ENCODE results near the gene CUL4A.
"Not testable (repeated sequence)": the region's sequence is repeated elsewhere in the genome, so short reads cannot be mapped to it uniquely, and the experiment has no call there.

CUL4A gene

DNA sequence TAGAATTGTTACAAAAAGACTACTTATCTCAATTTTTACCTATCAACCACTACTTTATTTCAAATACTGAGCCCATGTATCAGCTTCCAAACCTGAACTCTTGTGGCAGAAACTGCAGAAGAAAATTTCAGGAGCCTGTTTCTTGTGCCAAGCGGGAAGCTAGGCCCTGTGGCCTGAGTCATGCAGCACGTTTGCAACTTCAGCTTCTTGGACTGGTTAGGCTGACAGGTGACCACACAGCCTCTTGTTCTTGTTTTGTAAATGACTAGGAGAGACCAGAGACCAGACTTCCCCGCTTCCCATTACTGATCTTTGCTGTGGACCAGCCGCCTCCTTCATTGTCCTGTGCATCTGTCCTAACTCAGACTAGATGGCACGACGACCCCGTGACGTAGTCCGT, 84.3 kb downstream of the CUL4A start:
- DNase-seq = no peak

DNA sequence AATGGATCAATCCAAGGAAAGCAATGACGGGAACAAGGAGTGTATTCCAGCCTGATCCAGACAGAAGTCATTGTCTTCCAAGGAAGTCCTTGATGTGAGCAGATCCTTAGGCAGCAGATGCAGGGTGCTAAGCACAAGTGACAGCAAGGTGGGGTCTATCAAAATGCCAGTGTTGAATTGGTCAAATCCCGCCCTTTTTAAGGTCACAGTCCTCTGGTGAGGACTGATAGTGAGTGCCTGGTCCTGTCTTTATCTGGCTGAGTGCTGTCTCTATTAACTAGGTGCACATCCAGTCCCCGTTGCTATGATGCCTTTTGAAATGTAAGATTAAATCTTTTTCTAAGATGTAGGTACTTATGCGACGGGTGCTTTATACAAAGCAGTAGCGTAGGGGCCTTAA, 86.4 kb downstream of the CUL4A start:
- no peak for DNase-seq

GRCh38 chr13:113296823-113297369, 87.5 kb downstream of the CUL4A start, which contains the start of gene LAMP1:
Gene LAMP1 (plus strand): TSS chr13:113297239. CDS start chr13:113297435, 196 bp downstream.
- DNase-seq = peak; percentile 99

GRCh38 chr13:113297370-113298042, 88.1 kb downstream of the CUL4A start:
- peak; percentile 45 for DNase-seq

DNA sequence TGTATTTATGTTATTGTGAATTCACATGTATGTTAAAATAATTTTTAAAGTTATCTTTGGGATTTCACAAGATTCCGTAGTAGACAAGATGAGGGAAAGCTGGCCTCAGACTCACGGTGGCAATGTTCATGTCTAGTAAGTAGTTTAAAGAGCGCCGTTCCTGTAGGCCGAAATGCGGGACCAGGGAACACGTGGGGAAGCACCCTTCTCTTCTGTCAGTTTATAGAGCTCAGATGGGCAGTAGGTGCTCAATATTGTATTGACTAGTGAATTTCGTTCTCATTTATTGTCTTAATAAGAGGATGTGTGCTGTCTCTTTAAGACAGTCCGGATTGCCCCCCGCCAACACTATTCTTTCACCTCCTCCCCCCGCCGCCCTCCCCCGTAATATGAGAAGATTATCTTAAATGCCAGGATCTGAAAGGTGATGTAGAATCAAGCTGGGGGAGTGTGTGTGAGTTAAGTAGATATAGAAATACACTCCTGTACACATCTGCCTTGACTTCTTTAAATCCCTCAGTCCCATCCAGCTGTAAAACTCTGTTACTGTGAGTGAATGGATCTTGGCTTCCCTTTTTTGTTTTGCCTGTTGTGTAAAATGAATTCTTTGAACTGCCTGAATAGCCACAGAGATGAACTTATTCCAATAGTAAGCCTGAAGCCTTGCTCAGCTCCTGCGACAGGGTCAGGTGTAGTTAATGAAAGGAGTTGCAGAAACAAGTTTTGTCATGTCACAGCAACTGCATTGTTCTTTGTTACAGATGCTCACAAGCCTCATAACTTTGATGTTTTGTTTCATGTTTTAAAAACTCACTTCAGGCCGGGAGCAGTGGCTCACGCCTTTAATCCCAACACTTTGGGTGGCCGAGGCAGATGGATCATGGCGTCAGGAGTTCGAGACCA, 88.9 kb downstream of the CUL4A start:
- no peak for DNase-seq

DNA sequence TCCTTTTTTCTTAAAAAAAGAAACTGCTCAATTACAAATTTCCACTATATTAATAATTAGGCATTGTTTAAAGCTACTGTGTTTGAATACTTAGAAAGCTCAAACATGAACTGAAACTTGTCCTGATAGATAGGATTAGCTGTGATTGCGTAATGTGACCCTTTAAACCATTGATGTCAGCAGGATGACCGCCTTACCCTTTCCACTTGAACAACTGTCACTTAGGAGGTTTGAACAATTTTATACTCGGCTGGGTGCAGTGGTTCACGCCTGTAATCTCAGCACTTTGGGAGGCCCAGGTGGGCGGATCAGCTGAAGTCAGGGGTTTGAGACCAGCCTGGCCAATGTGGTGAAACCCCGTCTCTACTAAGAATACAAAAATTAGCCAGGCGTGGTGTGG, 90.5 kb downstream of the CUL4A start:
- DNase-seq = no peak

GRCh38 chr13:113302986-113303385, 93.6 kb downstream of the CUL4A start:
- DNase-seq = no peak

- no peak for DNase-seq
Observed at GRCh38 chr13:113304121-113304520, 94.7 kb downstream of the CUL4A start.

GRCh38 chr13:113305208-113305607, 95.8 kb downstream of the CUL4A start:
- DNase-seq = no peak

DNA sequence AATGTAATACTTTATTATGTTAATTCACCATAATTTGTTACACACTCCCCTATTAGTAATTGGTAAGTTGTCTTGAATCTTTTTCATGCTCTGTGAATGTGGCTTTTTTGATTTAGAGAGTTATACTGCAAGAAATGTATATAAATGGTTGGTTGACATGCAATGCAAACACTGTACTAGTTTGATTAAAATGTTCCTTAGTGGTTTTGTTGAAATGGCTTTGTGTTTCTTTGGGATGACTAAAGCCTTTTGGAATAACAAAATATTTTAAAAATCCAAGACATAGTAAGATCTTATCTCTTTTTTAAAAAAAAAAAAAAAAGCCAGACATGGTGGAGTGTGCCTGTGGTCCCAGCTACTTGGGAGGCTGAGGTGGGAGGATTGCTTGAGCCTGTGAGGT, 98.1 kb downstream of the CUL4A start:
- DNase-seq = no peak

GRCh38 chr13:113309473-113309872, 100.1 kb downstream of the CUL4A start:
- DNase-seq = no peak

DNA sequence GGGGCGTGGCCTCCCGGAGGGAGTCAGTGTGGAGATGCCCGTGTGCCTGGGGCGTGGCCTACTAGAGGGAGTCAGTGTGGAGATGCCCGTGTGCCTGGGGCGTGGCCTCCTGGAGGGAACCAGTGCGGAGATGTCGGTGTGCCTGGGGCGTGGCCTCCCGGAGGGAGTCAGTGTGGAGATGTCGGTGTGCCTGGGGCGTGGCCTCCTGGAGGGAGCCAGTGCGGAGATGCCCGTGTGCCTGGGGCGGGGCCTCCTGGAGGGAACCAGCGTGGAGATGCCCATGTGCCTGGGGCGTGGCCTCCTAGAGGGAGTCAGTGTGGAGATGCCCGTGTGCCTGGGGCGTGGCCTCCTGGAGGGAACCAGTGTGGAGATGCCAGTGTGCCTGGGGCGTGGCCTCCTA, 104.7 kb downstream of the CUL4A start:
- not testable (repeated sequence) for DNase-seq

DNA sequence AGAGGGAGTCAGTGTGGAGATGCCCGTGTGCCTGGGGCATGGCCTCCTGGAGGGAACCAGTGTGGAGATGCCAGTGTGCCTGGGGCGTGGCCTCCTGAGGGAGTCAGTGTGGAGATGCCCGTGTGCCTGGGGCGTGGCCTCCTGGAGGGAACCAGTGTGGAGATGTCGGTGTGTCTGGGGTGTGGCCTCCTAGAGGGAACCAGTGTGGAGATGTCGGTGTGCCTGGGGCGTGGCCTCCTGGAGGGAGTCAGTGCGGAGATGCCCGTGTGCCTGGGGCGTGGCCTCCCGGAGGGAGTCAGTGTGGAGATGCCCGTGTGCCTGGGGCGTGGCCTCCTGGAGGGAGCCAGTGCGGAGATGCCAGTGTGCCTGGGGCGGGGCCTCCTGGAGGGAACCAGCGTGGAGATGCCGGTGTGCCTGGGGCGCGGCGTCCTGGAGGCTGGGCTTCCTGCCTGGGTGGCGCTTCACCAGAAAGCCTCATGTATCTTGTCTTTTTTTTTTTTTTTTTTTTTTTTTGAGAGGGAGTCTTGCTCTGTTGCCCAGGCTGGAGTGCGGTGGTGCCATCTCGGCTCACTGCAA, 105.6 kb downstream of the CUL4A start:
- not testable (repeated sequence) for DNase-seq

DNA sequence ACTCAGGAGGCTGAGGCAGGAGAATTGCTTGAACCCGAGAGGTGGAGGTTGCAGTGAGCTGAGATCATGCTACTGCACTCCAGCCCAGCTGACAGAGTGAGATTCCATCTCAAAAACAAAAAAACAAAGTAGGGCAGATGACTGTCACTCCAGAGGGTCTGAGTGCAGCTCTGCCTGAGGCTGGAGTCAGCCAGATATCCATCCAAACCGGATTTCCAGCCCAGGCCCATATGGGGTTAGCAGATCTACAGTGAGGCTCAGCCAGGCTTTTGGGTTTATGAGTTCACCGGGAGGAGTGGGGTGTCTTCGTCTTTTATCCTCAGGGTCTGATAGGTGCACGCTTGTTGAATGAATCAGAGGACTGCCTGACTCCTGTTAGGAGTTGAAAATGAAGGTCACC, 106.6 kb downstream of the CUL4A start:
- no peak for DNase-seq
